ENCODE results near the gene GORASP1. TPM values are rescaled to one million over a fixed set of nuclear protein-coding genes. Genes with fewer than 3 reads are reported as not detected.

GORASP1 gene
- polyA plus RNA-seq, 3 donors, result 60.8 to 73.9 (median 66.3) TPM

- no peak for DNase-seq (ENCODE audit: extremely low read depth in 1 of 11, low read depth in 9 of 11, low spot score in 4 of 11)
These were observed 1.7 kb upstream of the GORASP1 start for GRCh38 chr3:39109086-39109485.

GRCh38 chr3:39108200-39108710 is 828 bp upstream of the GORASP1 start:
- DNase-seq (ENCODE audit: extremely low read depth in 1 of 11, low read depth in 9 of 11, low spot score in 4 of 11), result no peak

- DNase-seq (ENCODE audit: extremely low read depth in 1 of 11, low read depth in 9 of 11, low spot score in 4 of 11), result peak in 6 of 11 donors; percentile 32 to 51 (median 38)
These were observed 508 bp downstream of the GORASP1 start for GRCh38 chr3:39106851-39107387.

DNA sequence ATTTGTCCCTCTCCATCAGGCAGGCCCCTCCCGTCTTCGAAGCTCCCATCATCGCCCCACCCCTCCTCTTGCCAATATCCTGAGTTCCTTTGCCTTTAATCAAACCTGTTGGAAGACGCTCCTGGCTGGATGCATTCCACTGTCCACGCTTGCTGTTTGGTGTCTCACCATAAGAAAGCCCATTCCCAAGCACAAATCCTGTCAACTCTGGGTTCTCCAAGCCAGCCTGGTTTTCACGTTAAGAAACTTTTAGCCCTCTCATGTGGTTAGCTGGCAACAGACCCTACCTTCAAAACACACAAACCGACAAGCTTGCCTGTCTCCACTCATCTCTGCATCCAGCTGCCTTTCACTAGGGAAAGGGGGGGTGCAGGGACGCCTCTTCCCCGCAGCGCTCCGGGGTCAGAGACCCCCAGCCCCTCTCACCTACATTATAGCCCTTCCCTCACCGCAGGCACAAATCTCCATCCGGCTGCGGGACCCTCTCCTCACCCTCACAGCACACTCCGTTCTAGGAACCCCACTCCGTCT is 1.1 kb downstream of the GORASP1 start:
- peak in 1 of 11 donors; percentile 16 for DNase-seq (ENCODE audit: extremely low read depth in 1 of 11, low read depth in 9 of 11, low spot score in 4 of 11)

DNA sequence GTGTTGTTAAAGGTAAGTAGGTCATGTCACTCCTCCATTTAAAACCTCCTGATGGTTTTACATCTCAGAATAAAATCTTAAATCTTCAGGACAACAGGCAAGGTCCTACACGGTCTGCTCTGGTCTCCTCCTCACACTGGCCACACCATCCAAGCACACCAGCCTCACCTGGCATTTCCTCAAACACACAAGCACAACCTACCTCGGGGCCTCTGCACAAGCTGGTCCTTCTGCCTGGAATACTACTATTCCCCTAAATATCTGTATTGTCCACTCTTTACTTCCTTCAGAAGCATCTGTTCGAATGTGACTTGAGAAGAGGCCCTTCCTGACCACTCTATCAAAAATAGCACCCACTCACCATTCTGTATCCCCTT is 1.8 kb downstream of the GORASP1 start:
- DNase-seq (ENCODE audit: extremely low read depth in 1 of 11, low read depth in 9 of 11, low spot score in 4 of 11), result no peak

GRCh38 chr3:39104961-39105686 is 2.3 kb downstream of the GORASP1 start:
- DNase-seq (ENCODE audit: extremely low read depth in 1 of 11, low read depth in 9 of 11, low spot score in 4 of 11), result no peak

GRCh38 chr3:39103791-39104552 is 3.5 kb downstream of the GORASP1 start:
- DNase-seq (ENCODE audit: extremely low read depth in 1 of 11, low read depth in 9 of 11, low spot score in 4 of 11), result no peak

DNA sequence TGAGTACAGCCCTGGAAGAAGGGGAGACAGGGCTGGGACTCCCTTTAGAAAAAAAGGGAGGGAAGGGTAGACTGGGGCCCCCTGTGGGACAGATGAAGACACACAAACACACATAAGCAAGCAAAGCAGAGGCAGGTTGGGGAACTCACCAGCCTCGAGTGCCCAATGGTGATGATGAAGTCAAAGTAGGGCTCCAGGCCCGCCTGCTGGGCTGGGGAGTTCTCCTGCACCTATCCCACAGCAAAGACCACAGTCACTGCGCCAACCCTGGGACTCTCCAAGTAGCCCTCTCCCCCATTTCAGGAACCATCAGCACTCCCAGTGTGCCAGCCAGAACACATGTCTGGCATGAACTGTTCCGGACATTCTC is 4.1 kb downstream of the GORASP1 start:
- no peak for DNase-seq (ENCODE audit: extremely low read depth in 1 of 11, low read depth in 9 of 11, low spot score in 4 of 11)

- no peak for DNase-seq (ENCODE audit: extremely low read depth in 1 of 11, low read depth in 9 of 11, low spot score in 4 of 11)
These were observed 4.7 kb downstream of the GORASP1 start for GRCh38 chr3:39102504-39103323.

DNA sequence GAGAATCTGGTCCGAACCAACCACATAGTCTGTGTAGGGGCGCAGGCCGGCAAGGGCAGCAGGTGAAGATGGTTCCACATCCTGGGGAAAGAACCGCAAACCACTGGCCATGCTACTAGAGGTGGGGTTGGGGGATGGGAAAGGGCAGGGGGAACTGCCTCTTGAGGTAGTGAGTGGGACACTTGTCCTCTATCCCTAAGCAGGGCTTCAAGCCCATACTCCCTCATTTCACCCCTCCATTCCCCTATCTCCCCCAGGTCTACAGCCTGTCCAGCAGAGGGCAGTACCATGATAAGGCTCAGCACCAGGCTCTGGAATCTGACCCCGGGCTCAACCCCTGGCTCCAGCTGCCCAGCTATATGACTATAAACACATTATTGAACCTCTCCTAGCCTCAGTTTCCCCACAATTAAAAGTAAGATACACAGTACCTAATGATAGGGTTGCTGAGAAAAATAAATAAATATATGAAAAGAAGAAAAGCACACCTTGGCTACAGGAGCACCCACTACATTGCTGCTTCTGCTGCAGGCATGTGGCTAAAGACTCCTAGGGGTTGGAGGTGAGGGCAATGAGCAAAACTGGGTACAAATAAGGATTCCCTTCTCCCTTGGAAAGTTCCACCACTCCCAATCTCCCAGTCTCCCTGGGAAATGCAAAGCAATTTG is 6.3 kb downstream of the GORASP1 start:
- DNase-seq (ENCODE audit: extremely low read depth in 1 of 11, low read depth in 9 of 11, low spot score in 4 of 11), result no peak

DNA sequence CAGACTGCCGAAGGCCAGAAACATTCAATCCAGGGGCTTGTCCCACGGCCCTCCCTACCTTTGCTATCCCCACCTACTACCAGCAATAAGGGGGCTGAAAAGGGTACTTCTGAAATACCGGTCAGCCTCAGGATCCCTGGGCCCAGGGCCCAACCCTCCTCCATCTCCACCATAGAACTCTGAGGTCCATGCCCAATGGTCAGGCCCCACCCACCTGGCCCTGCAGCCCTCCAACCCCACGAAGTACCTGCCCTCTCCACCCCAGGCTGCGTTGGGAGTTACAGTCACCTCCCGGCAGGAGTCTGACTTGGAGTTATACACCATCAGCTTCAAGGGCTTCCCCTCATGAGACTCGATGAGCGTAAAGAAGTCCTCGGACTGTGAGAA is 6.9 kb downstream of the GORASP1 start:
- DNase-seq (ENCODE audit: extremely low read depth in 1 of 11, low read depth in 9 of 11, low spot score in 4 of 11), result no peak

- DNase-seq (ENCODE audit: extremely low read depth in 1 of 11, low read depth in 9 of 11, low spot score in 4 of 11), result no peak
These were observed 7.5 kb downstream of the GORASP1 start for GRCh38 chr3:39099738-39100499.

DNA sequence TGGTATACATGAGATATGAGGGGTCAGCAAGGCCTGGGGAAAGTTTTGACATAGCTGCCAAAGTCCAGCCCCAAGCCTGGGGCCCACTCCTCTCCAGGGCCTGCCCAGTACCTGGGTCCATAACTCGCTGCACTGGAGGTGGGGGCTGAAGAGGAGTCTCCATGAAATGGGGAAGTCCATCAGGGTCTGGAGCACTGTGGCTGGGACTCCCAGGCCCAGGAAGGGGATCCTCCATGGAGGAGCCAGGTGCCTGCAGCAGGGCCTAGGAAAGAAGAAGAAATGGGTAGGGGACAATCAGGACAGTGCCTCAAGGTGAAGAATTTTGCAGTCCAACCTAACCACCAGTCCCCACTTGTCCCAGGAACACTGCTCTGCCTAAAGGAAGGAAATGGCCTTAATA is 8.2 kb downstream of the GORASP1 start:
- DNase-seq (ENCODE audit: extremely low read depth in 1 of 11, low read depth in 9 of 11, low spot score in 4 of 11), result no peak

GRCh38 chr3:39098473-39099000 is 8.9 kb downstream of the GORASP1 start:
- DNase-seq (ENCODE audit: extremely low read depth in 1 of 11, low read depth in 9 of 11, low spot score in 4 of 11), result no peak

- DNase-seq (ENCODE audit: extremely low read depth in 1 of 11, low read depth in 9 of 11, low spot score in 4 of 11), result no peak
These were observed 9.5 kb downstream of the GORASP1 start for GRCh38 chr3:39097716-39098472.

GRCh38 chr3:39096775-39097174 is 10.7 kb downstream of the GORASP1 start:
- DNase-seq (ENCODE audit: extremely low read depth in 1 of 11, low read depth in 9 of 11, low spot score in 4 of 11), result no peak

GRCh38 chr3:39095778-39096177 is 11.6 kb downstream of the GORASP1 start:
- no peak for DNase-seq (ENCODE audit: extremely low read depth in 1 of 11, low read depth in 9 of 11, low spot score in 4 of 11)
